GM23338 (cell line): ENCODE results near the gene RXRA. TPM values are rescaled to one million over a fixed set of nuclear protein-coding genes. Genes with fewer than 3 reads are reported as not detected.

ENCODE experiments used
- ATAC-seq: fragments of 200-7000 bp; cut with Tn5 transposase; 3 replicates; pipeline ENCODE4 v1.9.1; 2020
- DNase-seq: peaks from one replicate; pipeline ENCODE4 v3.0.0-alpha.2; 2015; ENCODE audit warnings: low spot score
- H2AFZ ChIP-seq: fragments of 200-600 bp; sonication (generic); 2 replicates; pipeline ENCODE4 v1.8.0; 2016; ENCODE audit warnings: antibody characterized with exemption, mild to moderate bottlenecking, moderate library complexity
- H3F3A ChIP-seq: fragments of 200-600 bp; sonication (generic); replicated peaks from 2 replicates; pipeline ENCODE4 v1.8.0; 2017; ENCODE audit warnings: antibody characterized with exemption, mixed run types, low read depth
- H3K27ac ChIP-seq: fragments of 200-600 bp; sonication (generic); 2 replicates; pipeline ENCODE4 v1.6.1; 2016; ENCODE audit warnings: low read depth
- H3K27me3 ChIP-seq: fragments of 200-600 bp; sonication (generic); 2 replicates; pipeline ENCODE4 v1.8.0; 2016; ENCODE audit warnings: mild to moderate bottlenecking, mixed run types, moderate library complexity; ENCODE audit not compliant: insufficient read depth
- H3K36me3 ChIP-seq: fragments of 200-600 bp; sonication (generic); 2 replicates; pipeline ENCODE4 v1.8.0; 2016; ENCODE audit warnings: mild to moderate bottlenecking; ENCODE audit not compliant: insufficient read depth
- H3K4me1 ChIP-seq: fragments of 200-600 bp; sonication (generic); 2 replicates; pipeline ENCODE4 v1.8.0; 2016; ENCODE audit warnings: mild to moderate bottlenecking, moderate library complexity; ENCODE audit not compliant: insufficient read depth
- H3K4me2 ChIP-seq: fragments of 200-600 bp; sonication (generic); 2 replicates; pipeline ENCODE4 v1.7.1; 2017; ENCODE audit warnings: mixed run types
- H3K4me3 ChIP-seq: fragments of 200-600 bp; sonication (generic); 2 replicates; pipeline ENCODE4 v1.6.1; 2016; ENCODE audit warnings: mixed run types
- H3K79me2 ChIP-seq: fragments of 200-600 bp; sonication (generic); replicated peaks from 2 replicates; pipeline ENCODE4 v1.8.0; 2017; ENCODE audit warnings: mild to moderate bottlenecking; ENCODE audit not compliant: insufficient read depth
- H3K9me2 ChIP-seq: fragments of 200-600 bp; sonication (generic); 2 replicates; pipeline ENCODE4 v1.8.0; 2017; ENCODE audit not compliant: insufficient read depth
- H4K20me1 ChIP-seq: fragments of 200-600 bp; sonication (generic); replicated peaks from 2 replicates; pipeline ENCODE4 v1.8.0; 2017; ENCODE audit warnings: mild to moderate bottlenecking; ENCODE audit not compliant: insufficient read depth
- H3K27ac Mint-ChIP-seq: 2 replicates; pipeline ENCODE4 v1.8.0; 2020; ENCODE audit warnings: inconsistent platforms, mild to moderate bottlenecking, moderate library complexity, mixed read lengths
- H3K27me3 Mint-ChIP-seq: 3 replicates; pipeline ENCODE4 v1.8.0; 2022; ENCODE audit warnings: low read depth, mild to moderate bottlenecking, moderate library complexity, mixed read lengths, inconsistent platforms; ENCODE audit not compliant: insufficient read depth, poor library complexity
- H3K36me3 Mint-ChIP-seq: 3 replicates; pipeline ENCODE4 v1.8.0; 2021; ENCODE audit warnings: low read depth, mild to moderate bottlenecking, inconsistent platforms, moderate library complexity, mixed read lengths
- H3K4me1 Mint-ChIP-seq: 3 replicates; pipeline ENCODE4 v1.8.0; 2020; ENCODE audit warnings: mild to moderate bottlenecking, inconsistent platforms, mixed read lengths
- H3K4me3 Mint-ChIP-seq: 3 replicates; pipeline ENCODE4 v1.8.0; 2021; ENCODE audit warnings: moderate library complexity, mild to moderate bottlenecking, inconsistent platforms, mixed read lengths
- H3K9me3 Mint-ChIP-seq: 3 replicates; pipeline ENCODE4 v1.8.0; 2020; ENCODE audit warnings: moderate library complexity, mild to moderate bottlenecking, inconsistent platforms, mixed read lengths
- CREB1 ChIP-seq: fragments of 250-450 bp; sonication (Bioruptor Pico); IDR thresholded peaks from 2 replicates; pipeline ENCODE4 v1.5.0; 2020; ENCODE audit warnings: low read depth, mild to moderate bottlenecking, moderate library complexity
- CTCF ChIP-seq, 2 experiments: fragments of 200-600 bp in 1 of 2; sonication (generic) in 1 of 2; conservative IDR thresholded peaks; 2 replicates each; pipeline versions ENCODE4 v1.5.1 to v1.6.1; 2016 to 2017; ENCODE audit warnings: antibody characterized with exemption in 2 of 2, low read depth in 2 of 2, mild to moderate bottlenecking in 2 of 2, moderate library complexity in 1 of 2
- ETS1 ChIP-seq: IDR thresholded peaks from 2 replicates; pipeline ENCODE4 v1.6.1; 2016; ENCODE audit warnings: antibody characterized with exemption
- EZH2phosphoT487 ChIP-seq: fragments of 200-600 bp; sonication (generic); IDR thresholded peaks from one replicate; pipeline ENCODE4 v1.8.1; 2018; ENCODE audit warnings: antibody characterized with exemption; ENCODE audit not compliant: unreplicated experiment
- NANOG ChIP-seq: IDR thresholded peaks from 2 replicates; pipeline ENCODE4 v1.6.1; 2016; ENCODE audit warnings: antibody characterized with exemption, borderline replicate concordance
- REST ChIP-seq: IDR thresholded peaks from one replicate; pipeline ENCODE4 v1.6.1; 2018; ENCODE audit warnings: antibody characterized with exemption; ENCODE audit not compliant: unreplicated experiment
- STAT1 ChIP-seq: IDR thresholded peaks from one replicate; pipeline ENCODE4 v1.6.1; 2016; ENCODE audit warnings: antibody characterized with exemption; ENCODE audit not compliant: unreplicated experiment
- ZNF114 ChIP-seq: fragments of 250-450 bp; sonication (Bioruptor Pico); IDR thresholded peaks from 2 replicates; pipeline ENCODE4 v1.5.0; 2020; ENCODE audit warnings: mild to moderate bottlenecking, moderate library complexity
- ZNF331 ChIP-seq: fragments of 250-450 bp; sonication (Bioruptor Pico); IDR thresholded peaks from 2 replicates; pipeline ENCODE4 v1.5.0; 2020; ENCODE audit warnings: low read depth, mild to moderate bottlenecking, moderate library complexity
- ZNF462 ChIP-seq: fragments of 250-450 bp; sonication (Bioruptor Pico); IDR thresholded peaks from 2 replicates; pipeline ENCODE4 v1.5.0; 2020; ENCODE audit warnings: mild to moderate bottlenecking, moderate library complexity
- polyA plus RNA-seq: library from polyadenylated mRNA; unstranded; fragments of >200 nt; fragmentation: Nextera tagmentation; extraction: Ambion mirVana; gene quantifications from 2 replicates; pipeline ENCODE4 v1.2.1, GENCODE V29; 2016
- total RNA-seq: library from RNA; depleted of rRNA; stranded (reverse); fragments of >200 nt; shearing (Covaris generic); gene quantifications from 2 replicates; pipeline ENCODE4 v1.2.3, GENCODE V29; 2014

The RXRA gene
- total and polyA plus RNA-seq, 2 experiments from 2014 or later = 4.9 to 17.9 TPM

- ATAC-seq (no peak), DNase-seq (no peak)
- Histone ChIP-seq H3K4me2 (no peak overlapping the region), H3K27ac (no peak overlapping the region), H3K79me2 (no peaks in the 10 kb centered on the region), H3K27me3 (no peaks in the 10 kb centered on the region), H3K4me1 (no peaks in the 10 kb centered on the region), H4K20me1 (no peaks in the 10 kb centered on the region), H3K36me3 (no peaks in the 10 kb centered on the region; the same call in 1 of the 2 replicates), H3K9me2 (no peaks in the 10 kb centered on the region), H3K4me3 (no peak overlapping the region), H3F3A (no peaks in the 10 kb centered on the region), H2AFZ (no peak overlapping the region)
- Mint-ChIP-seq H3K9me3 (peaks cover 5% of the 10 kb centered on the region; the same call in 2 of the 3 replicates), H3K4me1 (no peaks in the 10 kb centered on the region), H3K27ac (no peak overlapping the region), H3K36me3 (no peaks in the 10 kb centered on the region), H3K4me3 (no peak overlapping the region), H3K27me3 (peaks cover 7% of the 10 kb centered on the region)
- TF ChIP-seq ZNF331 (CRISPR knock-in tag) (no peak), REST (no peak), ZNF462 (CRISPR knock-in tag) (no peak), EZH2phosphoT487 (no peak), STAT1 (no peak), CREB1 (no peak), NANOG (no peak), ETS1 (no peak), CTCF (conservative IDR thresholded peaks at IDR 0.05; ENCODE audit: low read depth in 2 of 2) (no peak), ZNF114 (CRISPR knock-in tag) (no peak)
Measured at GRCh38 chr9:134313470-134313869, 12.8 kb upstream of the RXRA start.
